Activated T-helper 1 cell treated with anti-CD3 and anti-CD28 coated beads, Interleukin-12 subunit alpha, Interleukin-12 subunit beta, Interleukin-2, Interleukin-4 antibody, amounts not matched to agents 30 ng/mL and 10 ng/mL and 1 ng/mL, durations not matched to agents 14 hours and 24 hours and 36 hours (primary cell): Measurements from ENCODE around the gene FHL1. TPM values are rescaled to one million over a fixed set of nuclear protein-coding genes. Genes with fewer than 3 reads are reported as not detected.
A peak's percentile ranks its signal among the peaks of the same experiment; 100 is the strongest.

Source experiments
- DNase-seq: peaks from one replicate; pipeline ENCODE4 v3.0.0; 2021; ENCODE audit warnings: low spot score
- H3K27ac Mint-ChIP-seq: one replicate; pipeline ENCODE4 v1.8.0; 2021; ENCODE audit warnings: mild to moderate bottlenecking, mixed read lengths
- H3K27me3 Mint-ChIP-seq: one replicate; pipeline ENCODE4 v1.8.0; 2022; ENCODE audit warnings: mild to moderate bottlenecking, moderate library complexity, mixed read lengths; ENCODE audit not compliant: insufficient read depth
- H3K36me3 Mint-ChIP-seq: one replicate; pipeline ENCODE4 v1.8.0; 2021; ENCODE audit warnings: low read depth, mixed read lengths
- H3K4me1 Mint-ChIP-seq: one replicate; pipeline ENCODE4 v1.8.0; 2021; ENCODE audit warnings: low read depth, mixed read lengths
- H3K4me3 Mint-ChIP-seq: one replicate; pipeline ENCODE4 v1.8.0; 2021; ENCODE audit warnings: mild to moderate bottlenecking, moderate library complexity, mixed read lengths
- H3K9me3 Mint-ChIP-seq: one replicate; pipeline ENCODE4 v1.8.0; 2021; ENCODE audit warnings: mixed read lengths
- intact Hi-C: fragments of 100-400 bp; cut with micrococcal nuclease; formaldehyde crosslinking; loops from one replicate; pipeline ENCODE4 v1.15.1; 2024
- total RNA-seq: library from RNA; stranded (reverse); gene quantifications from 2 replicates; pipeline ENCODE4 v1.2.3, GENCODE V29; 2022

FHL1 gene
- total RNA-seq, 1 donor from 2014 or later: 8.7 TPM

- peaks cover 18% of the 10 kb centered on the region for H3K4me1 Mint-ChIP-seq
- H3K4me3 Mint-ChIP-seq: no peak overlapping the region
- intact Hi-C loops: loop anchor here (1.0 to 10.0 kb wide), 2 partner anchors 8 to 436 kb away; partner anchors contain the start of gene MAP7D3
Measured at GRCh38 chrX:136258951-136259350, 111.6 kb downstream of the FHL1 start.

DNA sequence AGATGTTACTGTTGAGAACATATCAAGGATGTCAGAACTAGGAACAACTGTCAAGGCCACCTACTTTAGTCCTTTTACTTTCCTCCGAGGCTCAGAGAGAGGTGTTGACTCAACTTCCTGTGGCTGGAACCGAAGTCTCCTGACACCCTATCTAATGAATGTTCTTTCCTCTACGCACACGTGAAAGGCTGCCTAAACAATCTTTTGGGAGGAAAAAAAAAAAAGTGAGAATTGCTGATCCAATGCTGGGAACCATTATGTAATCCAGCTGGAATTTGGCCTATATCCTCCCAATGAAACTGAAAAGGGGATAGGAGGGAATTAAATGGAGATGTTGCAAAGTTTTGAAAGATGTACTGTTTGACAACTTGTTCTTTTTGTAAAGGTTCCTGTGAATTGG lies 112.2 kb downstream of the FHL1 start:
- peak overlapping the region; percentile 81 for H3K27ac Mint-ChIP-seq
- H3K9me3 Mint-ChIP-seq: no peaks in the 10 kb centered on the region
- H3K4me3 Mint-ChIP-seq: no peak overlapping the region
- no peaks in the 10 kb centered on the region for H3K27me3 Mint-ChIP-seq
- DNase-seq: peak; percentile 9
- intact Hi-C loops: loop anchor here (1.0 to 10.0 kb wide), 2 partner anchors 8 to 435 kb away; partner anchors contain the start of gene MAP7D3
- peaks cover 18% of the 10 kb centered on the region for H3K4me1 Mint-ChIP-seq
- H3K36me3 Mint-ChIP-seq: no peaks in the 10 kb centered on the region

More at GRCh38 chrX:136258951-136259350, 111.6 kb downstream of the FHL1 start:
- H3K9me3 Mint-ChIP-seq: no peaks in the 10 kb centered on the region
- H3K27me3 Mint-ChIP-seq: no peaks in the 10 kb centered on the region
- no peaks in the 10 kb centered on the region for H3K36me3 Mint-ChIP-seq
- DNase-seq: no peak
- no peak overlapping the region for H3K27ac Mint-ChIP-seq

DNA sequence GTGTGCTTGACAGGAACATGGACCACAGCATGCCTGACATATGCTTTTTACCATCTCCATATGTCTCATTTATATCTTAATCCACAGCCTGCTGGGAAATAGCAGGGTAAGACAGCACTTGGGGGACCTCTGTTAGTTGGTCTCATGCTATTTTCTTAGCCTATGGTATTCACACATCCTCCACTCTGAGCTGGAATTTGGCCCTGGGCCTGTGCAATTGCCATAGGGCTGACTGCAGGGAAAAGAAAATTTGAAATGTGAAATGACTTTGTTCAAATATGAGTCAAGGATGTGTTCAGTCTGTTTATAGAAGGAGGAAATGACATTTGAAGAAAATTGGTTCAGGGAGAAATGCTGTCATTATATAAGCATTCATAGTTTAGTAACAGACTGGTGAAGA lies 113.4 kb downstream of the FHL1 start:
- DNase-seq: no peak
- Mint-ChIP-seq H3K27me3 (no peaks in the 10 kb centered on the region), H3K4me3 (no peak overlapping the region), H3K36me3 (no peaks in the 10 kb centered on the region), H3K9me3 (no peaks in the 10 kb centered on the region), H3K4me1 (peaks cover 18% of the 10 kb centered on the region), H3K27ac (no peak overlapping the region)
- intact Hi-C loops: no loop called here

Other genes starting within 250 kb of the FHL1 start
- gene MMGT1, start 173.5 kb upstream of the FHL1 start, total RNA-seq: 25.2 and 26.4 TPM in 2 replicates
- 12.7 and 13.4 TPM in 2 replicates for gene SLC9A6, start 162.1 kb upstream of the FHL1 start, total RNA-seq
- gene MAP7D3, start 103.9 kb downstream of the FHL1 start, total RNA-seq: 27.3 and 29.1 TPM in 2 replicates
- gene ADGRG4, start 153.4 kb downstream of the FHL1 start, total RNA-seq: not detected in 2 replicates